ENCODE measurements around the gene AFAP1.

GRCh38 chr4:7853271-7853670, 86.4 kb downstream of the AFAP1 start:
- TF ChIP-seq REST (tag by site-specific recombination; IDR thresholded peaks at IDR 0.05), result no peak
- TF ChIP-seq ZNF529 (tag by site-specific recombination; IDR thresholded peaks at IDR 0.05; ENCODE audit: insufficient replicate concordance), result no peak
- no peak for TF ChIP-seq ZBTB7A (tag by site-specific recombination; IDR thresholded peaks at IDR 0.05; ENCODE audit: low read depth)
- TF ChIP-seq, protein P1, sequence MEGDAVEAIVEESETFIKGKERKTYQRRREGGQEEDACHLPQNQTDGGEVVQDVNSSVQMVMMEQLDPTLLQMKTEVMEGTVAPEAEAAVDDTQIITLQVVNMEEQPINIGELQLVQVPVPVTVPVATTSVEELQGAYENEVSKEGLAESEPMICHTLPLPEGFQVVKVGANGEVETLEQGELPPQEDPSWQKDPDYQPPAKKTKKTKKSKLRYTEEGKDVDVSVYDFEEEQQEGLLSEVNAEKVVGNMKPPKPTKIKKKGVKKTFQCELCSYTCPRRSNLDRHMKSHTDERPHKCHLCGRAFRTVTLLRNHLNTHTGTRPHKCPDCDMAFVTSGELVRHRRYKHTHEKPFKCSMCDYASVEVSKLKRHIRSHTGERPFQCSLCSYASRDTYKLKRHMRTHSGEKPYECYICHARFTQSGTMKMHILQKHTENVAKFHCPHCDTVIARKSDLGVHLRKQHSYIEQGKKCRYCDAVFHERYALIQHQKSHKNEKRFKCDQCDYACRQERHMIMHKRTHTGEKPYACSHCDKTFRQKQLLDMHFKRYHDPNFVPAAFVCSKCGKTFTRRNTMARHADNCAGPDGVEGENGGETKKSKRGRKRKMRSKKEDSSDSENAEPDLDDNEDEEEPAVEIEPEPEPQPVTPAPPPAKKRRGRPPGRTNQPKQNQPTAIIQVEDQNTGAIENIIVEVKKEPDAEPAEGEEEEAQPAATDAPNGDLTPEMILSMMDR (tag by site-specific recombination; IDR thresholded peaks at IDR 0.05), result no peak
- no peak for TF ChIP-seq ZNF274 (IDR thresholded peaks at IDR 0.05; ENCODE audit: low read length)
- TF ChIP-seq ZNF274 (tag by site-specific recombination; IDR thresholded peaks at IDR 0.05; ENCODE audit: borderline replicate concordance), result no peak
